HG03159 (cell line): ENCODE results near the gene ZNF25.
A peak's percentile ranks its signal among the peaks of the same experiment; 100 is the strongest.
"Not testable (repeated sequence)": the region's sequence is repeated elsewhere in the genome, so short reads cannot be mapped to it uniquely, and the experiment has no call there.

Source experiments
- ATAC-seq: cut with Tn5 transposase; IDR thresholded peaks from one replicate; pipeline ENCODE4 v1.9.1; 2021; ENCODE audit warnings: mild to moderate bottlenecking, moderate library complexity; ENCODE audit not compliant: unreplicated experiment

ZNF25 gene

DNA sequence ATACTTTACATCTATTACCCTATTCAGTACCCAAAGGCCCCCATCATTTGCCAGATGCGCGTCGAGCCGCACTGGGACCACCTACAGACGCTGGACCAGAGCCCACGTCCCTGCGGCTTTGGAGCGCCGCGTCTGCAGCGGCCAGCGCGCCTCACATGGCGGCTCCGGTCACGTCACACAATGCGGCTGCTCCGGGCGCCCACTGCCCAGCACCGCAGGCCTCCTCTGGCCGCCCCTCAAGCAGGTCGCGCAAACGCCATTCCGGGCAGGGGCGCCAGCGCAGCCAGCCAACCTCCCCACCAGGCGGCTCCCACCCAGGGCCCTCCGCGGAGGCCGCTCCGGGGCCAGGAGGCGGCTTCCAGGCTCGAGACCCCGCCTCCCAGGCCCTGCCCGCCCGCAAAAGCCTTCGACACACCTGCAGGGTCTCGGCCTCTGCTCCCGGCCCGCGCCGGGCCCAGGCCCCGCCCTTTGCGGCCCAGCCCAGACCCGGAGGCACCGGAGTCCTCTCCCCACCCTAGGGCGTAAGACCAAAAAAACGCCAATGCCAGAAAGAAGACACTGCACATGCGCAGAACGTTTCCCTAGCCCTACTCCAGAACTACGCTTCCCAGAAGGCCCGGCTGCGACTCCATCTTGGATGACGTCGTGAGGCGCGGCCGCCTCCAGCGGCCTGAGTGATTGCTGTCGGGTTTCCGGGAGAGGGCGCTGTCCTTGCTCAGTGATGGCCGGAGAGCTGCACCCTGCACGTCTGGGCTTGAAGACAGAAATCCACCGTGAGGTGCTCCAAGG lies at the start of gene ZNF25:
TSS of gene ZNF25 (minus strand) at position 557 of the 789 bp plus-strand sequence. CDS start 4,925 bp downstream, outside the sequence.
- peak; percentile 96 for ATAC-seq

DNA sequence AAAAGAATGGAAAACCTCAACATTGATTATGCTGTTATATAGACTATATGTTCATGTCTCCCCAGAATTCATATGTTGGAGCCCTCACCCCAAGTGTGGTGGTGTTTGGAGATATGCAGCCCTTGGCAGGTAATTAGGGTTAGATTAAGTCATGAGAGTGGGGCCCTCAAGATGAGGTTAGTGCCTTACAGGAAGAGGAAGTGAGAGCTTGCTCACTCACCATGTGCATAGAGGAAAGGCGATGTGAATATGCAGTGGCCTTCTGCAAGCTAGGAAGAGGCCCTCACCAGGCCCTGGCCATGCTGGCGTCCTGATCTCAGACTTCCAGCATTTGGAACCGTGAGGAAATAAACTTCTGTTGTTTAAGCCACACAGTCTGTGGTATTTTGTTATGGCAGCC lies 48.8 kb upstream of the ZNF25 start:
- peak; percentile 68 for ATAC-seq

GRCh38 chr10:38019124-38019523 lies 42.7 kb upstream of the ZNF25 start:
- ATAC-seq: not testable (repeated sequence)

- ATAC-seq: no peak
Measured at GRCh38 chr10:38016354-38016753, 39.9 kb upstream of the ZNF25 start.

DNA sequence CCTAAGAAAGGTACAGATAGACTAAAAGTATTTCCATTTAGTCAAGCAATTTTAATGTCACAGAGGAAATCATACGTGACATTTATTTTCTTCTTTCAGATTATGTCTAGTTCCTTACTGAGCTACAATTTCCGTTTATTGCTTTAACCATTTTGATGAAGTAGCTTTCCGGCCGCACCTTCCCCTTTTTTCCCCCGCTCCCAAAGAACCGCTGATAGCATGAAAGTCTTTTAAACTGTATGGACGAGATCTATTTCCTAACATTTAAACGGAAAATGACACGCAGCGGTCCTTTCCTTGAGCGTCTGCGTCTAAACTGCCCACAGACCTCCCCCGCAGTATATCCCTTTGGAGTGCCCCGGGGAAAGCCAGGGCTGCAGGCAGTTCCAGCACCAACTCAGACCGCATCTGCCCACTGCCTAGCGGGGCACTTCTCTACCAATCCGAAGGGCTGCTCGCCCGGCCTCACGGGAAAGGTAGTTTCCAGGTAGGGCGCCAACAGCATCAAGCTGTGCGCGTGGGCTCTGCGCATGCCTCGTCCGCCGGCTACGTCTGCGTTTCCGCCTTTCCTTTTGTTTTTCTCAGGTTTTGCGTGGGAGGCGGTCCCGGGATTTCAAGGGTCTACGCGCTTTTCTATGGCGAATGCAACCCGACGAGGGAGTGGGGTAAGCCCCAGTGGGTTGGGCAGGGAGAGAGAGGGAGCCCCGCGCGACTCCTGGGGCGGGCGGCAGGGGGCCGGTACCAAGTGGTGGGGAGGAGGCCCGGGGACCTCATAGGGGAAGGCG lies 33.9 kb upstream of the ZNF25 start, which contains the start of gene ZNF33A:
TSS of gene ZNF33A (plus strand) at position 557 of the 785 bp plus-strand sequence. CDS start 1,667 bp downstream, outside the sequence.
- ATAC-seq: peak; percentile 83

DNA sequence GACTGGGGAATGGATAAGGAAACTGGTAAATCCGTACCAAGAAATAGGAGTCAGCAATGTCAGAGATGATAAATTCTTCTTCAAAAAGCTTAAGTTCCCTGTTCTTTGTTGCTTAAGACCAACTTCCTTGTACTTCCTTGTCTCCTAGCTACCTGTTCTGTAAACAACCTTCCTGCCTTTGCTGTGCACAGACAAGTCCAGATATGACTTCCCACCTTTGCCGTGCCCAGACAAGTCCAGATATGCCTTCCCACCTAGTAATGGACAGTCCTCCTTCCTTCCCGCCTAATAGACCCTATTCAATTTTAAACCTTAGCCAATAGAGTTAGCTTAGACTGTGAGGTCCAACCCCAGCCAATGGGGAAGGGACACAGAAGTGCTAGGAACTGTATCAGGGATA lies 31.5 kb upstream of the ZNF25 start:
- ATAC-seq: no peak

- ATAC-seq: no peak
Measured at GRCh38 chr10:38007551-38007950, 31.1 kb upstream of the ZNF25 start.

- no peak for ATAC-seq
Measured at GRCh38 chr10:38003588-38003987, 27.1 kb upstream of the ZNF25 start.

- no peak for ATAC-seq
Measured at GRCh38 chr10:38003026-38003425, 26.6 kb upstream of the ZNF25 start.

DNA sequence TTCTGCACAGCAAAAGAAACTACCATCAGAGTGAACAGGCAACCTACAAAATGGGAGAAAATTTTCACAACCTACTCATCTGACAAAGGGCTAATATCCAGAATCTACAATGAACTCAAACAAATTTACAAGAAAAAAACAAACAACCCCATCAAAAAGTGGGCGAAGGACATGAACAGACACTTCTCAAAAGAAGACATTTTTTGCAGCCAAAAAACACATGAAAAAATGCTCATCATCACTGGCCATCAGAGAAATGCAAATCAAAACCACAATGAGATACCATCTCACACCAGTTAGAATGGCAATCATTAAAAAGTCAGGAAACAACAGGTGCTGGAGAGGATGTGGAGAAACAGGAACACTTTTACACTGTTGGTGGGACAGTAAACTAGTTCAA lies 24.0 kb upstream of the ZNF25 start:
- not testable (repeated sequence) for ATAC-seq

DNA sequence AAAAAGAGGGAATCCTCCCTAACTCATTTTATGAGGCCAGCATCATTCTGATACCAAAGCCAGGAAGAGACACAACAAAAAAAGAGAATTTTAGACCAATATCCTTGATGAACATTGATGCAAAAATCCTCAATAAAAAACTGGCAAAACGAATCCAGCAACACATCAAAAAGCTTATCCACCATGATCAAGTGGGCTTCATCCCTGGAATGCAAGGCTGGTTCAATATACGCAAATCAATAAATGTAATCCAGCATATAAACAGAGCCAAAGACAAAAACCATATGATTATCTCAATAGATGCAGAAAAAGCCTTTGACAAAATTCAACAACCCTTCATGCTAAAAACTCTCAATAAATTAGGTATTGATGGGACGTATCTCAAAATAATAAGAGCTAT lies 22.5 kb upstream of the ZNF25 start:
- ATAC-seq: not testable (repeated sequence)

DNA sequence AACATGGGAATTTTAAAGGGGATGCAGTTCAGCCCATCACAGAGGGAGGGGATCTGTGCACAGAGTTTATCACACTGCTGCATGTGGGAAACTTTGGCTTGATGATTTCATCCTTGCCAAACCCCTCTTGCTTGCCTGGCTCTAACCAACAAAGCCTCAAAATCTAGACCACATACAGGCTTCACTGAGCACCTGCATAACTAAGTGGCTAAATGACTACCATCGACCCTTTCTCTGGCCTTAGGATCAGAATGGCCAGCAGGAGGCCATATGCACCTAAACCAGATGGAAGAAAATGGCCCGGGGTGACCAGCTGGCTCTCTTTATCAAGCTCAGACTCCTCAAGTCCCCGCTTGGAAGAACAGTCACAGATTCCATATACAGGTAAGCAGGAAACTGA lies 15.6 kb upstream of the ZNF25 start:
- ATAC-seq: no peak

DNA sequence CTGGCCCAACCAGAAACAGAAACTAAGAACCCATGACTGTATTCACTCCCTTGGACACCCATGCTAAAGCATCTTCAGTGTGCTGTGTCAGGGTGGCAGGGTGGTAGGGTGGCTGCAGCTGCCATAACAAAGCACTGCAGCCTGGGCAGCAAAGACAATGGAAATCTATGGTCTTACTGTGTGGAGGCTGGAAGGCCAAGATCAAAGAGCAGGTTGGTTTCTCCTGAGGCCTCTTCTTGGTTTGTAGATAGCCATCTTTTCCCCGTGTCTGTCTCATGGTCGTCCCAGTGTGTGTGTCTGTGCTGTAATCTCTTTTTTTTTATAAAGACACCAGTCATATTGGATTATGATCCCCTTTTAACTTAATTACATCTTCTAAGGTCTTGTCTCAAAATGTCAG lies 15.2 kb upstream of the ZNF25 start:
- no peak for ATAC-seq

GRCh38 chr10:37976880-37977203 lies 395 bp upstream of the ZNF25 start:
- ATAC-seq: no peak

DNA sequence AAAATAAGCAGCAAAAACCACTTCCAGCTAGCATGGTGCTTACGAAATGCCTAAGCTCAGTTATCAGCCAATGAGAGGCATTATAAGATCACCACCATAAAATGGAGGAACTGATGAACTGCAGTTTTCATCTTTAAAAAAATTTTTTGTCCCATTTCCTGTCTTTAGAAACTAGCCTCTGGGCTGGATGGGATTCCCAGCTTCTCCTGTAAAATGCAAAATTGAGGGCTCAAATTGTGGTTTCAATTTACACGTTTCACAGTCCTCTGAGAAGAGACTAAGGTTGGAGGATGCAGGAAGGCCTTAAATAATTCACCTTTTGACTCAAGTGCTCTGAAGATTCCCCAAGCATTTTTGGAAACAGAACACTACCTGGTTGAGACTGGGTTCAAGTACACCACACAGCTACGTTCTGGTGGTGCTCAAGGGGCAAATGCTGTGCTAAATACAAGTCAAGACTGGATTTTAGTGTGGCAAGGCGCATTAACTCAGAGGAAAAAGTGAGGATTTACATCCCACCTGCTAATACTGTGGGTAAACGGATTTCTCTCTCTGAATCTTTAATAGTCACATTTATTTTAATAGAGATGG lies 951 bp downstream of the ZNF25 start:
- ATAC-seq: no peak

DNA sequence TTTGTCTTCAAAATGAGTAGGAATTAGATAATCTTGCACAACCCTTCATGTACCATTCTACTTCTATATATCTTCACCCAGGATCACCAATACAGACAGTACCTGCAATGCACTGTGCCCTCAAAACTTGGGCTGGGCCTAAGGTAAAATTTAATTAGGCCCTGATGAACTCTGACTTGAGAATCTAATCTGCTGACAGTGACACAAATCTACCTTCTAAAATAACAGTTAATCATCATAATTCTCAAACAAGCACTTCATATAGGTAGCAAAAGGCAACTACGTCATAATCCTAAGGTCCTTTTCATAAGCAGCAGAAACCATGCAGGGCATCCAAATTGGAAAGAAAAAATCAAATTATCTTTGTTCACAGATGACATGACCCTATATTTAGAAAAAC lies 4.1 kb downstream of the ZNF25 start:
- no peak for ATAC-seq

- ATAC-seq: no peak
Measured at GRCh38 chr10:37965006-37965405, 11.4 kb downstream of the ZNF25 start.

GRCh38 chr10:37960591-37961137 lies 15.8 kb downstream of the ZNF25 start:
- ATAC-seq: no peak

DNA sequence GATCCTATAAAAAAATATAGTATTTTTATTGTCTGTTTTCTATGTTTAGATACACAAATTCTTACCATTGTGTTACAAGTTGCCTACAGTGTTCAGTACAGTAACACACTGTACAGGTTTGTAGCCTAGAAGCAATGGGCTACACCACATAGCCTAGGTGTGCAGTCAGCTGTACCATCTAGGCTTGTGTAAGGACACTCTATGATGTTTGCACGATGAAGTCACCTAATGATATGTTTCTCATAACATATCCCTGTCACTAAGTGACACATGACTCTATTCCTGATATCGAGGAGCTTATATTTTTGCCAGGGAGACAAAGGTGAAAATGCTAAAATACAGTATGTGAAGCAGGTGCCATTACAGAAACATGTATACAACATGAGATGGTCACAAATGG lies 18.6 kb downstream of the ZNF25 start:
- ATAC-seq: no peak

DNA sequence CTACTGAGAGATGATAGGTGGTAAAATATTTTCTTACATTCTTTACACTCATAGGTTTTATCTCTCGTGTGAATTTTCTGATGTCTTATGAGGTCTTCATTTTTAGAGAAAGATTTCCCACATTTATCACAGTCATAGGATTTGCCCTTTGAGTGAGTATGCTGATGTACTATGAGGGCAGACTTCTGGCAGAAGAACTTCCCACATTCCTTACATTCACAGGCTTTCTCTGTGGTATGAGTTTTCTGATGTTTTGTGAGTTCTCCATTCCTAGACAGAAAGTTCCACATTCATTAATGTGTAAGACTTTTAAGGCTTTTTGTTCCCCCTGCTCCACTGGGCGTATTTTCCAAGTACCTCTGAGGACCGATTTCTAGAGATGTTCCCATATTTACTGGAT lies 23.5 kb downstream of the ZNF25 start:
- ATAC-seq: no peak

GRCh38 chr10:37952043-37952755 lies 24.2 kb downstream of the ZNF25 start:
- no peak for ATAC-seq
